ENCODE results near the gene CXorf38.
A peak's percentile ranks its signal among the peaks of the same experiment; 100 is the strongest.

CXorf38 gene, protein sequence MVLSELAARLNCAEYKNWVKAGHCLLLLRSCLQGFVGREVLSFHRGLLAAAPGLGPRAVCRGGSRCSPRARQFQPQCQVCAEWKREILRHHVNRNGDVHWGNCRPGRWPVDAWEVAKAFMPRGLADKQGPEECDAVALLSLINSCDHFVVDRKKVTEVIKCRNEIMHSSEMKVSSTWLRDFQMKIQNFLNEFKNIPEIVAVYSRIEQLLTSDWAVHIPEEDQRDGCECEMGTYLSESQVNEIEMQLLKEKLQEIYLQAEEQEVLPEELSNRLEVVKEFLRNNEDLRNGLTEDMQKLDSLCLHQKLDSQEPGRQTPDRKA

DNA sequence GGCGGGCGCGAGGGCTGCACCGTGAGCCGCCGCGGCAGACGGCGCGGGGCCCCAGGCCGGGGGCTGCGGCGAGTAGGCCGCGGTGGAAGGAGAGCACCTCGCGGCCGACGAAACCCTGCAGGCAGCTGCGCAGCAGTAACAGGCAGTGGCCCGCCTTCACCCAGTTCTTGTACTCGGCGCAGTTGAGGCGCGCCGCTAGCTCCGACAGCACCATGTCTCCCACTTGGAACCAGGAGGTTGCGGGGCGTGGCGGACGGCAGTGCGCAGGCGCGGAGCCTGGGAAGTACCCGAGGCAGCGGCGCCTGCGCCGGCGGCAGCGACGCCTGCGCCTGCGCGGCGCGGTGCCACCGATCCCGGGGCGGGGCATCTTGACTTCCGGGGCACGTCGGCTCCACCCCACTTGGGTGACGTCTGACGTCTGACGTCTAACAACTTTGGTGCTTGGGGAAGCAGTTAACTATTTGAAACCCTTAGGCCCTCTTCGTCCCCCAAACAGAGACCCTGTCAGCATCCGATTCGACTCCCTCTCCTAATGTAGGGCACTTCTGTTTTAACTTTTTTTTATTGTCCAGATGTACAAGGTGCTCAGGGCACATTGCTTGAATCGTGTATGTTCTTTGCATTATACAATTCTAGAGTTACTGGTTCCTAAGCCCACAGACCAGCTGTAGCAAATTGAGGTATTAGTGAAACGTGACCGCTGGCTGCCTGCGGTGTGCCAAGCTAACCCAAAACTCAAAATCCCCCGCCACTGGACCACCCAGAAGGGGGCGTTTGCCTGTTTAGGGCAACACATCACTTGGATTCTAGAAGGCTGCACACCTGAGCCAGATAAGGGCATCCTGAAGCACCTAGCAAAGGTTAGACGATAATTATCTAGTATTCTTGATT lies at the start of gene CXorf38:
CXorf38 (minus strand) TSS at position 255 of the 891 bp plus-strand sequence; CDS start at position 214, 41 bp downstream.
- peak within 1 kb of the TSS; percentile 81 for H3K27ac ChIP-seq
- POLR2A ChIA-PET (ENCODE audit: low non-redundant PET) = no interaction called here
- CTCF ChIA-PET = interaction anchor here (0.6 to 0.7 kb wide), 2 partner anchors 25 kb away, joined by 3 to 9 read pairs; no protein-coding TSS in a partner anchor
- DNase-seq (ENCODE audit: low spot score) = peak; percentile 84
- TF ChIP-seq, protein P1, sequence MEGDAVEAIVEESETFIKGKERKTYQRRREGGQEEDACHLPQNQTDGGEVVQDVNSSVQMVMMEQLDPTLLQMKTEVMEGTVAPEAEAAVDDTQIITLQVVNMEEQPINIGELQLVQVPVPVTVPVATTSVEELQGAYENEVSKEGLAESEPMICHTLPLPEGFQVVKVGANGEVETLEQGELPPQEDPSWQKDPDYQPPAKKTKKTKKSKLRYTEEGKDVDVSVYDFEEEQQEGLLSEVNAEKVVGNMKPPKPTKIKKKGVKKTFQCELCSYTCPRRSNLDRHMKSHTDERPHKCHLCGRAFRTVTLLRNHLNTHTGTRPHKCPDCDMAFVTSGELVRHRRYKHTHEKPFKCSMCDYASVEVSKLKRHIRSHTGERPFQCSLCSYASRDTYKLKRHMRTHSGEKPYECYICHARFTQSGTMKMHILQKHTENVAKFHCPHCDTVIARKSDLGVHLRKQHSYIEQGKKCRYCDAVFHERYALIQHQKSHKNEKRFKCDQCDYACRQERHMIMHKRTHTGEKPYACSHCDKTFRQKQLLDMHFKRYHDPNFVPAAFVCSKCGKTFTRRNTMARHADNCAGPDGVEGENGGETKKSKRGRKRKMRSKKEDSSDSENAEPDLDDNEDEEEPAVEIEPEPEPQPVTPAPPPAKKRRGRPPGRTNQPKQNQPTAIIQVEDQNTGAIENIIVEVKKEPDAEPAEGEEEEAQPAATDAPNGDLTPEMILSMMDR (conservative IDR thresholded peaks at IDR 0.05; ENCODE audit: low read depth) = no peak

DNA sequence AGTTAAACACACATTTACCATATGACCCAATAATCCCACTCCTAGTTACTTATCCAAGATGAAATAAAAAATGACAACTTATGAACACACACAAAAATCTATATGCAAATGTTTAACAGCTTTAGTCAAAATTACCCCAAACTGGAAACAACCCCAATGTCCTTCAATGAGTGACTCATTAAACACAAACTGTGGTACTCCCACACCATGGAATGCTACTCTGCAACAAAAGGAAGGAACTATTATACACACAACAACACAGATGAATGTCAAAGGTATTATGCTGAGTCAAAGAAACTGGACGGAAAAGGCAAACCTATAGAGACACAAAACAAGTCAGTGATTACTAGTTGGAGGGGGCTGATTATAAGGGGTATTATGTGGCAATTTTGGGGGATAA lies 47.4 kb upstream of the CXorf38 start:
- TF ChIP-seq, protein P1 (conservative IDR thresholded peaks at IDR 0.05; ENCODE audit: low read depth) = no peak
- POLR2A ChIA-PET (ENCODE audit: low non-redundant PET) = no interaction called here
- H3K27ac ChIP-seq = no peak overlapping the region
- DNase-seq (ENCODE audit: low spot score) = no peak
- CTCF ChIA-PET = no interaction called here

DNA sequence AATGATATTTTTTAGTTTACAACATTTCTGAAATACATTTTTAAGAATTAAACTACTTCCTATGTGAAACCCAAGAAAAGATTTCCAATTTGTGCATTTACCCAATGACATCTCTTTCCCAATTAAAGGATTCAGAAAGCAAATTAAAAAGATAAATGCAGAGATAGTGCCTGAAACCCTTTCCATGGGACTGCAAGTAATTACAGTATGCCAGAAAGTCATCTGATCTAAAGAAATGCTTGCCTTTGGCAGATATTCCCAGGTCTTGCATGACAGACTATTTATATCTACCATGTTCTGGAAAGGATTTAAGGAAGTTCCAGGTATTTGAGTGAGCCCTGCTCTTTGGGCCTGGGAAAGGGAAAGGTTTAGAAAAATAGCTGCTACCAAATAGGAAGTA lies 41.6 kb upstream of the CXorf38 start:
- ChIA-PET POLR2A (ENCODE audit: low non-redundant PET) (no interaction called here), CTCF (no interaction called here)
- DNase-seq (ENCODE audit: low spot score) = no peak
- TF ChIP-seq, protein P1 (conservative IDR thresholded peaks at IDR 0.05; ENCODE audit: low read depth) = no peak
- H3K27ac ChIP-seq = no peak overlapping the region

DNA sequence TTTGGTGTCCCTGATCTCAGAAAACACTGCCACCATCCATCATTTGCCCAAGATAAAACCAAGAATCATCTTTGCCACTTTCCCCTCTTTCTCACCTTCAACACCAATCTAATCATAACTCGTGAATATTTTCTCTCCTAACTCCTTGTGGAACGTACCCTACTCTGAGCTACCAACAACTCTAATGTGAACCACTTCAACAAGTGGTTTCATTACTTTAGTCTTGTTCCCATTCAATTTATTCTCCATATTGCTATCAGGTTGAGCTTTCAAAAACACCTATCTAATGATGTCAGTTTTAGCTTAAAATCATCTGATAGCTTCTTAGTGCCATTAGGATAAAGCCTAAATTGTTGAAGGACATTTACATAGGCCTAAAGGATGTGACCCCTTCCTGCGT lies 39.8 kb upstream of the CXorf38 start:
- H3K27ac ChIP-seq = no peak overlapping the region
- DNase-seq (ENCODE audit: low spot score) = no peak
- TF ChIP-seq, protein P1 (conservative IDR thresholded peaks at IDR 0.05; ENCODE audit: low read depth) = no peak
- CTCF ChIA-PET = interaction anchor here (1.0 kb wide), 1 partner anchor 36 kb away, joined by 4 read pairs; no protein-coding TSS in a partner anchor
- POLR2A ChIA-PET (ENCODE audit: low non-redundant PET) = no interaction called here

DNA sequence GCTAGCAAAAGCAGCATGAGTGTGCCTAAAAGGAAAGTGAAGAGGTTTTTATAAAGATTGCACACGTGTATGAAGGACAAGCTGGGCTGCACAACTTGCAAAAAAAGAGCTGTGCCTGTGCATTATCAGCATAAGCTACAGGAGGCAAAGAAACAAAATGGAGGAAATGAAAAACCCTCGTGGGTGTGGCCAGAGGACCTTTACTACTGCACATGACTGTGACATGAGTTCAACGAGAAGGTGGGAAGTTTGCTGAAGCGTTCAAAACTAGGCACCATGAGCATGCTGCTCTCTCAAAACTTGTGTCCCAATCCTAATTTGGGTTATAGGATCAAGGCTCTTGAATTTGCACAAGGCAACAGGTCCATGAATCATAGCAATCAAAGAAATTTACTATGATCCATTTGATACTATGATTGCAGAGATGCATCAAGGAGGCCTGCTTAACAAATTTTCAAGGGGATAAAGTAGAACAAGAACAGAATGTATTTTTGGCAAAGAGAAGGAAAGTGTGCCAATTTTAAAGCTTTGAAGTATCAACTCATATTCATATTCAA lies 38.1 kb upstream of the CXorf38 start:
- no peak for DNase-seq (ENCODE audit: low spot score)
- CTCF ChIA-PET = no interaction called here
- TF ChIP-seq, protein P1 (conservative IDR thresholded peaks at IDR 0.05; ENCODE audit: low read depth) = no peak
- no peak overlapping the region for H3K27ac ChIP-seq
- POLR2A ChIA-PET (ENCODE audit: low non-redundant PET) = no interaction called here

DNA sequence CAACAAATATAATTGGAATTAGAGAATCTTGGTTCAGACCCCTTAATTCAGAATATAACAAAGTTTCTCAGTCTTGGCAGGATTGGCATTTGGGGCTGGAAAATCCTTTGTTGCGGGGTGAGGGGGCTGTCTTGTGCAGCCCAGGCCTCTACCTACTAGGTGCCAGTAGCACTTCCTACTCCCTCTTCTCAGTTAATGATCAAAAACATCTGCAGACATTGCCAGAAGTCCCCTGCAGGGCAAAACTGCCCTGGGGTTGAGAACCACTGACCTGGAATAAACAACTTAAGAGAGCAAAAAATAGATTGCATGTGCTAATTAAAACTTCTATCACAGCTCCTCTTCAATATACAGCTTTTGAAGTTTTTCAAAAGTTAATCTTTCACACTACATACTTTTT lies 36.7 kb upstream of the CXorf38 start:
- DNase-seq (ENCODE audit: low spot score) = no peak
- CTCF ChIA-PET = no interaction called here
- no peak overlapping the region for H3K27ac ChIP-seq
- POLR2A ChIA-PET (ENCODE audit: low non-redundant PET) = no interaction called here
- TF ChIP-seq, protein P1 (conservative IDR thresholded peaks at IDR 0.05; ENCODE audit: low read depth) = no peak
